GM18511 (cell line): ENCODE measurements around the gene KIZ.

Source experiments
- ATAC-seq: cut with Tn5 transposase; IDR thresholded peaks from one replicate; pipeline ENCODE4 v1.9.1; 2021; ENCODE audit warnings: mild to moderate bottlenecking, moderate library complexity; ENCODE audit not compliant: unreplicated experiment

The KIZ gene

GRCh38 chr20:21174516-21175239 is 48.8 kb downstream of the KIZ start:
- no peak for ATAC-seq

GRCh38 chr20:21175433-21175832 is 49.6 kb downstream of the KIZ start:
- ATAC-seq: no peak

DNA sequence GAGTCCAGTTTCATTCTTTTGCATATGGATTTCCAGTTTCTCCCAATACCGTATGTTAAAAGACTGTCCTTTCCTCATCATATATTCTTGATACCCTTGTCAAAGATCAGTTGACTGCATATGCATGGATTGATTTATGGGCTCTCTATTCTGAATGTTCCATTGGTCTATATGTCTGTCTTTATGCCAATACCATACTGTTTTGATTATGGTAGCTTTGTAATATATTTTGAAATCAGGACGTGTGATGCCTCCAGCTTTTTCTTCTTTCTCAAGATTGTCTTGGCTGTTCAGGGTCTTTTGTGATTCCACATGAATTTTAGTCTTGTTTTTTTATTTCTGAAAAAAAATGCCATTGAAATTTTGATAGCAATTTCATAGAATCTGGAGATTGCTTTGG is 51.9 kb downstream of the KIZ start:
- ATAC-seq: no peak

DNA sequence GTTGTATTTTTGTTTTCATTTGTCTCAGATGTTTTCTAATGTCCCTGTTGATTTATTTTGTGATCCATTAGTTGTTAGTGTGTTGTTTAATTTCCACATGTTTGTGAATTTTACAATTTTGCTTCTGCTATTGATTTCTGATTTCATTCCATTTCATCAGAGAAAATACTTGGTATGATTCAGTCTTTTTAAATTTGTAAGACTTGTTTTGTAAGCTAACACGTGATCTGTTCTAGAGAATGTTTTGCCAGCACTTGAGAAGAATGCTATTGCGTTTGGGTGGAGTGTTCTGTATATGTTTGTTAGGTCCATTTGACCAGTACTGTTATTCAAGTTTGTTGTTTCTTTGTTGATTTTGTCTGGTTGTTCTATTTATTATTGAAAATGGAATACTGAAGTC is 53.9 kb downstream of the KIZ start:
- no peak for ATAC-seq

DNA sequence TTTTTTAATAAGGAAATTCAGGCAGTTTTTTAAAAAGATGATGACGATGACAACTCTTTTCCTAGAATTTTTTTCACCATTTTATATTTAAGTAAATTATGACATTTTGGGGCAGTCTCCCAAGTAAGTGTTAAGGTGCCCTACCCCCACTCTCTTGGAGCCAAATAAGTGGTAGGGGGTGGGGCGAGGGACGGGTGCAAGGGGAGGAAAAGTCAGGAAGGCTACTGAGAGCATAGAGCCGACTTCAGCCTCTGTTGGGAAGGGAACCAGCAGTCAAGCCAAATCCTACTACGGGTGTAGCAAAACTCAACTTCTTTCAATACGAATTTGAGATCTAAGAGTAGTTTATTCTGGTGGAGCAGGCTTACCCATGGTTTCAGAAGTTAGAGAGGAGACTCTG is 54.4 kb downstream of the KIZ start:
- no peak for ATAC-seq

- no peak for ATAC-seq
Observed at GRCh38 chr20:21181028-21181427, 55.1 kb downstream of the KIZ start.

GRCh38 chr20:21182832-21183563 is 57.1 kb downstream of the KIZ start:
- ATAC-seq: no peak

DNA sequence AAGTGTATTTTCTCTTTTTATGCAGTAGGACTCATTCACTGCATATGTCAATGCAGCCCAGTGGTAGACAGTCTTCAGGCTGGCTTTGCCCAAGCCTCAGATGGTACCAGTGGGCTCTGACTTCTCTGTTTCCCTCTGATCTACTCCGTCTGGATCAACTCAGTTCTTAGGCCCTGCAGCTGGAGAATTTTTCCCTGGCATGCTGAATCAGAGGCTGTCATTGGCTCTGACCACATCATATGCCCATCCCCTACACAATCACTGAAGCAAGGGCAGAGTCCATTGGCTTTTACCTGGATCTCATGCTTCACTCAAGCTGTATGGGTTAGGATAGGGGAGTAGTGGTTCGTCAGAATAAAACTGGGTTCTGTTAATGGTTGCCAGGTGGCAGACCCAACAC is 57.8 kb downstream of the KIZ start:
- ATAC-seq: no peak

DNA sequence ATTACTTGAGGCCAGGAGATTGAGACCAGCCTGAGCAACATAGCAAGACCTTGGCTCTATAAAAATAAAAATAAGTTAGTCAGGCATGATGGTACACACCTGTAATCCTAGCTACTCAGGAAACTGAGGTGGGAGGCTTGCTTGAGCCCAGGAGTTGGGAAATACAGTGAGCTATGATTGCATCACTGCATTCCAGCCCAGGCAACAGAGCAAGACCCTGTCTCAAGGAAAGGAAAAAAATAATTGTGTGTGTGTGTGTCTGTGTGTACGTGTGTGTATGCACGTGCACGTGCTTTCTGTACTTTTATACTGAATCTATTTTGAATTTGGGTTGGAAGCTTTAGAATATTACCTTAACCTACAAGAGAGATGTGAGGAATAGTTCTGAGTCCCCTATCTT is 58.9 kb downstream of the KIZ start:
- no peak for ATAC-seq

- no peak for ATAC-seq
Observed at GRCh38 chr20:21185849-21186248, 60.0 kb downstream of the KIZ start.

DNA sequence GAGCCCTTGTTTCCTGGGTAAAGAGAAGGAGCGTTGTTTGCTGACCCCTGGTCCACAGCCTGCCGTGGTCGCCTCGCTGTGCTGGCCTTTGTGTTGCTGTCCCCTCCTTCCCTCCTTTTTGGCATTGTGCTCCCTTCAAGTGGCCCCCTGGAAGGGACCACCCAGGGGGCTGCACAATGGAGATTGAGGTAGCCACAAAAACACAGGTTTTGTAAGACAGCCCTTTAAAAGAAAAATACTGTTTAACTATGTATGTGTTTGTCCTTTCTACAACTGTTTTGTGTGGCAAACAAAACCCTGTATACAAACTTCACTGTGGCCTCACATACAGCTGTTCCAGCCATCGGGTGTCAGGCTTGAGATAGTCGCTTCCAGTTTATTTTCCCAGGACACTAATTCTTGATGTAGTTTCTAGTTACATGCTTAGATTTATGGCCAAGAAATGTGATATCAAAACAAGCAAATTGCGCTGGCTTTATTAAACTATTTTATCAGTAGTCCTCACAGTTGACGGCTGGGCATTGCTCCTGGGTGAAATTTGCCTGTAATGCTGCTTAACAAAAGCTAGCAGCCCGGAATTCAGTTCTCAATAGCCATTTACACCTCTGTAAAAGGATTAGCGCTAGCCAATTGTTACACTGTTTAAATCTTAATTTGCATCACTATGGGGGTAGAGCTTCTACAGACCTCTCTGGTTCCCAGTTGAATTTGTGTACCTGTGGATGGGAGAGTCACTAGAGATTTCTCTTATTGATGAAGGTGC is 64.1 kb downstream of the KIZ start:
- no peak for ATAC-seq

DNA sequence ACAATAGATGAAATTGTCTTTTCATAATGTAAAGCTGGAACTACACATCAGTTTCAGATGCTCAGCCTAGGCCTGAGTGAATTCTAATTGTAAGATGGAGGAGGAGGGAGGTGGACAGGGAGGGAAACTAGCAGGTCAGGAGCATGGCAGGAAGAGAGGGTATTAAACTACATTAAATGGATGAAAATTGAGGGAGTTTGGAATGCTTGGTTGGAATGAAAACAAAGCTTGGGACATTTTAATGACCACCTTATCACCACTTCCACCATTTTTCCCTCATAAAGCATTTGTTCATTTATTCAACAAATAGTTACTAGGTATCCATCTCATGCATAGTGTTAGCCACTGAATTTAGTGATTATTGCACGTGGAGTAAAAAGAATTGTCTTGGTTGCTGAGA is 65.0 kb downstream of the KIZ start:
- ATAC-seq: no peak

GRCh38 chr20:21191839-21192238 is 66.0 kb downstream of the KIZ start:
- no peak for ATAC-seq

- no peak for ATAC-seq
Observed at GRCh38 chr20:21202259-21202658, 76.4 kb downstream of the KIZ start.

GRCh38 chr20:21203088-21203656 is 77.3 kb downstream of the KIZ start:
- no peak for ATAC-seq

- no peak for ATAC-seq
Observed at GRCh38 chr20:21206584-21206983, 80.7 kb downstream of the KIZ start.

- no peak for ATAC-seq
Observed at GRCh38 chr20:21208999-21209398, 83.1 kb downstream of the KIZ start.

DNA sequence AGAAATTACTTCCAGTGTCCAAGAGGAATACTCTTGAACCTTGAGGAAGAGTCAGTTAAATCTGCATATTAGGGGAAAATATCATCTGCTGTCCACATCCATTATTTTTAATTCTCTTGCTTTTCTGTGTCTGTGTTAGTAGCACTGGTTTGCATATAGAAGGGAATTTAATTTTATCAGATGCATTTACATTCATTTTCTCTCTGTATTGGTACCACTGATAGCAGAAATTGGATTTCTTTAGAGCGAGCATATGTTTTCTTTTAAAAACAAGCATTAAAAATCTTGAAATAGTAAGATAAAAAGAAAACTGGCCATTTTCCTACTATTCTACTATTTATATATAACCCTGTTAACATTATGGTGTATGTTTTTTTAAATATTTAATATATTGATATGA is 83.8 kb downstream of the KIZ start:
- ATAC-seq: no peak

DNA sequence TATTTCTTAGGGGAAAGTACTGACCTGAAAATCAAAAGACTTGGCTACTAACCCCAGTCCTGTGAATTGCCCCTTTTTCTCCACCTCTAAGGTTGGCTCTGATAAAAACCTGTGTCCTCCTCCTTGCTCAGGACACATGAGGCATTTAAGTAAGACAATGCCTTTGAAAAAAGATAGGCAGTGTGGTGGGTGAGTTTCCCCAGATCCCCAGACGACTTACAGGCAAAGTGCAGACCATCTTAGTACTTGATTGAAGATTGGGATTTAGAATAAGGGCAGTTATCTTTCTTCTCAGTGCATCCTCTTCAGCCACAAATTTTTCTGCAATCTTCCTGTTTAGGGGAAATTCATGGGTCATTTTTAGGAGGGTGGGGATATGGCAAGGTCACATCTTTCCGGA is 87.8 kb downstream of the KIZ start:
- ATAC-seq: no peak

DNA sequence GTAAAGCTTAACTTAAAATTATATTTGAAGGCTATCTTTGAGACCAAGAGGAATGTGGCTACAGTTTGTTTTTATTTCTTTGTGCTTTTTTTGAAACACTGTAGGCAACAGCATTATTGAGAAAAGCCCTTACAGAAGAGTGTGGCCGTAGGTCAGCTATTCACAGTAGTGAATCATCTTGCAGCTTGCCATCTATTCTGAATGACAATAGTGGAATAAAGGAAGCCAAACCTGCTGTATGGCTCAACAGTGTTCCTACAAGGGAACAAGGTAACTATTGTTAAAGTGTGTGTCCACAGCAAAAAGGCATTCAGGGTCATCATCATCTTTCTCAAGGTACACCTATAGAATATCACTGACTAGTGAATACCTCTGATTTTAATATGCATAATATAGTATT is 88.5 kb downstream of the KIZ start:
- no peak for ATAC-seq

- no peak for ATAC-seq
Observed at GRCh38 chr20:21219686-21220085, 93.8 kb downstream of the KIZ start.

GRCh38 chr20:21224217-21224616 is 98.3 kb downstream of the KIZ start:
- ATAC-seq: no peak
